ENCODE data around the gene TPPP. TPM values are rescaled to one million over a fixed set of nuclear protein-coding genes. Genes with fewer than 3 reads are reported as not detected.

TPPP gene
- total RNA-seq, 4 donors from 2014 or later: 2.4 to 8.7 (median 3.2) TPM

DNA sequence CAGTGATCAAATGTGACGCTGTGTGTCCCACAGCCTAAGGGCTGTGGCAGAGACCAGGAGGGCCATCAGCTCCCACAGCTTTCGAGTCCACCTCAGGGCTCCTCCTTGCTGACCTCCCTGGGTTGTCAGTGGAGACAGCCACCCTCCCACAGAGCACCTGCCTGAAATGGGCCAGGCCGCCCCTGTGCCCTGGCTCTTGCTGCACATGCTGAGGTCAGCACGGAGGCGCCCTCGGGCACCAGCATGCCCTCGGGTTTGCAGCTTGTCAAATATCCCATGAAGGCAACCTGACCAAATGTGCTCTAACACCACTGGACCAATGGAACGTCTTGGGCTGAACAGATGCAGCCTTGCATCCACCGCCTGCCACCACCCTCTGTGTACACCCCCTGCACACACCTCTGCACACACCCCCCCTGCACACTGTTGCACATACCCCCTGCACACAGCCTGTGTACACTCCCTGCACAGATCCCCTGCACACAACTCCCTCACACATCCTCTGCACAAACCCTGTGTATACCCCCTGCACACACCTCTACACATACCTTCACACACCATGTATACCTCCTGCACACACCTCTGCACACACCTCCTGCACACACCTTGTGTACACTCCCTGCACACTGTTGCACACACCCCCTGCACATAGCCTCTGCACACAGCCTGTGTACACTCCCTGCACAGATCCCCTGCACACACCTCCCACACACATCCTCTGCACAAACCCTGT, 83.0 kb downstream of the TPPP start:
- intact Hi-C loops (cut with DNase I; ENCODE audit: low total_unique reads): loop anchor here (10.0 kb wide), 1 partner anchor 165 kb away; the partner anchor contains the start of gene EXOC3
- no peaks in the 10 kb centered on the region for H3K36me3 ChIP-seq
- no peak for DNase-seq

More for the DNA sequence above, 83.0 kb downstream of the TPPP start:
- ATAC-seq: no peak
- in situ Hi-C loops (cut with MboI; ENCODE audit: low sequenced_read_pairs in 4 of 4): no loop called here
- TF ChIP-seq POLR2A (IDR thresholded peaks at IDR 0.05): no peak
- TF ChIP-seq, protein P1, sequence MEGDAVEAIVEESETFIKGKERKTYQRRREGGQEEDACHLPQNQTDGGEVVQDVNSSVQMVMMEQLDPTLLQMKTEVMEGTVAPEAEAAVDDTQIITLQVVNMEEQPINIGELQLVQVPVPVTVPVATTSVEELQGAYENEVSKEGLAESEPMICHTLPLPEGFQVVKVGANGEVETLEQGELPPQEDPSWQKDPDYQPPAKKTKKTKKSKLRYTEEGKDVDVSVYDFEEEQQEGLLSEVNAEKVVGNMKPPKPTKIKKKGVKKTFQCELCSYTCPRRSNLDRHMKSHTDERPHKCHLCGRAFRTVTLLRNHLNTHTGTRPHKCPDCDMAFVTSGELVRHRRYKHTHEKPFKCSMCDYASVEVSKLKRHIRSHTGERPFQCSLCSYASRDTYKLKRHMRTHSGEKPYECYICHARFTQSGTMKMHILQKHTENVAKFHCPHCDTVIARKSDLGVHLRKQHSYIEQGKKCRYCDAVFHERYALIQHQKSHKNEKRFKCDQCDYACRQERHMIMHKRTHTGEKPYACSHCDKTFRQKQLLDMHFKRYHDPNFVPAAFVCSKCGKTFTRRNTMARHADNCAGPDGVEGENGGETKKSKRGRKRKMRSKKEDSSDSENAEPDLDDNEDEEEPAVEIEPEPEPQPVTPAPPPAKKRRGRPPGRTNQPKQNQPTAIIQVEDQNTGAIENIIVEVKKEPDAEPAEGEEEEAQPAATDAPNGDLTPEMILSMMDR (IDR thresholded peaks at IDR 0.05 in 4 of 5, conservative IDR thresholded peaks at IDR 0.05 in 1 of 5): no peak
- no peak overlapping the region for H3K27ac ChIP-seq
- H3K4me1 ChIP-seq: peaks cover 6 to 13% of the 10 kb centered on the region in 2 donors
- H3K27me3 ChIP-seq: peaks cover 0 to 2% (median 2%) of the 10 kb centered on the region in 3 donors
- H3K9me3 ChIP-seq: no peaks in the 10 kb centered on the region
- H3K4me3 ChIP-seq: no peak overlapping the region

Other genes with a start within 250 kb of the TPPP start
- gene SLC9A3, start 168.9 kb downstream of the TPPP start, total RNA-seq: 1 to 10 TPM; 1.7 to 4.5 (median 2.9) TPM
- gene CEP72, start 81.0 kb downstream of the TPPP start, total RNA-seq: under 1 TPM in 3 of 4 donors, not detected in 1; 0.36 to 0.56 (median 0.40) TPM
- 1 to 10 TPM in 2 of 4 donors, under 1 TPM in 2; 0.24 to 1.2 (median 0.71) TPM for gene ZDHHC11B, start 91.4 kb upstream of the TPPP start, total RNA-seq
- gene ZDHHC11, start 157.6 kb upstream of the TPPP start, total RNA-seq: 1 to 10 TPM in 2 of 4 donors, under 1 TPM in 1, not detected in 1; 0.85 to 3.8 (median 2.3) TPM
- 10 to 100 TPM; 20.3 to 28.8 (median 22.2) TPM for gene BRD9, start 199.4 kb upstream of the TPPP start, total RNA-seq
- 1 to 10 TPM in 1 of 4 donors, under 1 TPM in 3; 0.41 to 1.6 (median 0.50) TPM for gene TRIP13, start 199.5 kb upstream of the TPPP start, total RNA-seq

All from gastrocnemius medialis (tissue), 4 donors.